Mesendoderm (in vitro differentiated cells): ENCODE results near the gene ZNF747. TPM values are rescaled to one million over a fixed set of nuclear protein-coding genes. Genes with fewer than 3 reads are reported as not detected.

ENCODE experiments used
- small RNA-seq: library from polyadenylated mRNA; stranded (forward); fragments of <200 nt; extraction: miRNeasy Mini kit (QIAGEN cat#:217004); gene quantifications from one replicate; pipeline ENCODE3, GENCODE V24; 2013; ENCODE audit not compliant: insufficient read depth

Gene ZNF747

Small RNA genes within 50 kb of the gene (small RNA-seq; reads per million reads assigned to genes)
- gene MIR4518 (not detected), gene RNU7-61P (not detected)
